HepG2 (cell line): Measurements from ENCODE around the gene NINL. TPM values are rescaled to one million over a fixed set of nuclear protein-coding genes. Genes with fewer than 3 reads are reported as not detected.

ENCODE experiments used
- ARID5B ChIP-seq: IDR thresholded peaks from 2 replicates; pipeline ENCODE4 v1.4.0; 2020; ENCODE audit warnings: mild to moderate bottlenecking, missing genetic modification reagents
- CBX1 ChIP-seq: IDR thresholded peaks from one replicate; pipeline ENCODE4 v1.6.1; 2016; ENCODE audit warnings: antibody characterized with exemption, low read depth
- TCF7L2 ChIP-seq: IDR thresholded peaks from 2 replicates; pipeline ENCODE4 v1.6.1; 2011; ENCODE audit warnings: mild to moderate bottlenecking, low read depth, low read length, moderate library complexity
- ZFP41 ChIP-seq: sonication (generic); formaldehyde crosslinking; IDR thresholded peaks from 2 replicates; pipeline ENCODE4 v1.4.0; 2020; ENCODE audit warnings: mild to moderate bottlenecking, missing genetic modification reagents, borderline replicate concordance
- ZGPAT ChIP-seq: IDR thresholded peaks from 2 replicates; pipeline ENCODE4 v1.6.1; 2016; ENCODE audit warnings: mild to moderate bottlenecking
- ZNF724P ChIP-seq: sonication (generic); formaldehyde crosslinking; IDR thresholded peaks from 2 replicates; pipeline ENCODE4 v1.8.0; 2022; ENCODE audit warnings: missing genetic modification reagents, borderline replicate concordance
- ZSCAN21 ChIP-seq: sonication (generic); formaldehyde crosslinking; IDR thresholded peaks from 2 replicates; pipeline ENCODE4 v1.8.0; 2022; ENCODE audit warnings: mild to moderate bottlenecking, missing genetic modification reagents, moderate library complexity, borderline replicate concordance
- polyA plus RNA-seq, 8 experiments: library from polyadenylated mRNA; depleted of rRNA in 3 of 8; stranded (reverse) in 7 of 8; unstranded in 1 of 8; fragments of >200 nt; fragmentation: Illumina TruSeq in 4 of 8; extraction: Trizol in 4 of 8; gene quantifications; 2 replicates each; pipeline versions ENCODE4 v1.2.1 to v1.2.3, GENCODE V29; 2011 to 2016; ENCODE audit warnings: low read depth in 4 of 8, missing spikeins in 1 of 8, mixed read lengths in 1 of 8; ENCODE audit not compliant: insufficient read depth in 1 of 8
- total RNA-seq, 5 experiments: library from RNA; depleted of rRNA; stranded (reverse); fragments of >200 nt; fragmentation: Illumina TruSeq; extraction: Trizol; gene quantifications; 2 replicates each; pipeline ENCODE4 v1.2.3, GENCODE V29; 2016; ENCODE audit warnings: low read depth in 1 of 5

Gene NINL
- total and polyA plus RNA-seq, 2 of the 13 experiments (the other 11 are each of a cell fraction or from before 2014, with no cell fraction given): 32.3 to 34.3 TPM

- no peak for TF ChIP-seq ARID5B (CRISPR knock-in tag)
- TF ChIP-seq ZSCAN21 (CRISPR knock-in tag): no peak
- no peak for TF ChIP-seq TCF7L2
- no peak for TF ChIP-seq CBX1
- TF ChIP-seq ZFP41 (CRISPR knock-in tag): no peak
- TF ChIP-seq ZGPAT (CRISPR knock-in tag): no peak
- TF ChIP-seq ZNF724P (CRISPR knock-in tag): no peak
Observed at GRCh38 chr20:25503936-25504335, 81.4 kb downstream of the NINL start (continued).
